Chondrocyte (in vitro differentiated cells): ENCODE results near the gene ARVCF. TPM values are rescaled to one million over a fixed set of nuclear protein-coding genes. Genes with fewer than 3 reads are reported as not detected.

Experiments used
- DNase-seq: peaks from one replicate; pipeline ENCODE4 v3.0.0; 2021; ENCODE audit warnings: mixed read lengths, low spot score
- H3K27ac Mint-ChIP-seq: one replicate; pipeline ENCODE4 v1.8.0; 2021; ENCODE audit warnings: mild to moderate bottlenecking, moderate library complexity, mixed read lengths; ENCODE audit not compliant: unreplicated experiment
- H3K27me3 Mint-ChIP-seq: 2 replicates; pipeline ENCODE4 v1.8.0; 2021; ENCODE audit warnings: low read depth, mixed read lengths
- H3K36me3 Mint-ChIP-seq: 2 replicates; pipeline ENCODE4 v1.8.0; 2021; ENCODE audit warnings: low read depth, mixed read lengths
- H3K4me1 Mint-ChIP-seq: 2 replicates; pipeline ENCODE4 v1.8.0; 2021; ENCODE audit warnings: low read depth, mild to moderate bottlenecking, mixed read lengths
- H3K4me3 Mint-ChIP-seq: one replicate; pipeline ENCODE4 v1.8.0; 2021; ENCODE audit warnings: mild to moderate bottlenecking, moderate library complexity, mixed read lengths; ENCODE audit not compliant: unreplicated experiment
- H3K9me3 Mint-ChIP-seq: 2 replicates; pipeline ENCODE4 v1.8.0; 2021; ENCODE audit warnings: low read depth, mixed read lengths
- total RNA-seq: library from RNA; stranded (reverse); gene quantifications from 3 replicates; pipeline ENCODE4 v1.2.1, GENCODE V29; 2021
- TF ChIP-seq, protein P1 (sequence below): fragments of 200-600 bp; sonication (generic); IDR thresholded peaks from 2 replicates; pipeline ENCODE4 v1.5.0; 2021; ENCODE audit warnings: antibody characterized with exemption, mild to moderate bottlenecking, moderate library complexity

Gene ARVCF
- total RNA-seq, 1 donor from 2014 or later = 24.2 TPM

DNA sequence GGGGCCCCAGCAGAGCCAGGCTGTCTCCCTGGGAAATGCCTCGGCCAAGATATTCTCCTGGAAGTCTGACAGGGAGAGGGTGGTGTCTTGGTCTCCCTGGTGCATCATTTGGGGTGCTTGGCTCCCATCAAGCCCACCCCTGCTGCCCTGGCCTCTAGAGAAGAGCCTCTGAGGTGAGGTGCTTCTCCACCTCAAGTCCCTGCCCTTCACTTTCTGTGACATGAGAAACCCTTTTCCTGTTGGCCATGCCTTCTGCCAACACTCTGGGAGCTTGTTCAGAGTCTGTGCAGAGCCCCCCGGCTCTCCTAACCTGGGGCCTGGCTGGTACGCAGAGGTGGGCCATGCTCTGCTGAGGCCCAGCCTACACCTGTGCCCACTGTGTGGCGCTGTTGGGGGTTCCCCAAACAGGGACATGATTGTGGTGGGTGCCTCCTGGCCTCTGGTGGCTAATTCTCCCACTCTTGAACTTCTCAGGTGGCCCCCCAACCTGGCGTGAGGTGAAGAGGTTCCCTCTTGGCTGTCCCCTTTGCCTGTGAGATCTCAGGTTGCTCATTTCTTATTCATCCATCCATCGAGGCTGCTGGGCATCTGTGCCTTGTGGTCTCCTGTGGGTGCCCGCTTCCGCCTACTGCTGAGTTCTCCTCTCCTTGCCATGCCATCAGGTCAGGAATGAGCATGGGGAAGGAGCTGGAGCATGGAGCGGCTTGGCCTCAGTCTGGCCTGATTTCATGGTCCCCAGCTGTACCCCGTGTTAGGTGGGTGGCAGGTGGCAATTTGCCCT lies 44.3 kb upstream of the ARVCF start:
- TF ChIP-seq, protein P1, sequence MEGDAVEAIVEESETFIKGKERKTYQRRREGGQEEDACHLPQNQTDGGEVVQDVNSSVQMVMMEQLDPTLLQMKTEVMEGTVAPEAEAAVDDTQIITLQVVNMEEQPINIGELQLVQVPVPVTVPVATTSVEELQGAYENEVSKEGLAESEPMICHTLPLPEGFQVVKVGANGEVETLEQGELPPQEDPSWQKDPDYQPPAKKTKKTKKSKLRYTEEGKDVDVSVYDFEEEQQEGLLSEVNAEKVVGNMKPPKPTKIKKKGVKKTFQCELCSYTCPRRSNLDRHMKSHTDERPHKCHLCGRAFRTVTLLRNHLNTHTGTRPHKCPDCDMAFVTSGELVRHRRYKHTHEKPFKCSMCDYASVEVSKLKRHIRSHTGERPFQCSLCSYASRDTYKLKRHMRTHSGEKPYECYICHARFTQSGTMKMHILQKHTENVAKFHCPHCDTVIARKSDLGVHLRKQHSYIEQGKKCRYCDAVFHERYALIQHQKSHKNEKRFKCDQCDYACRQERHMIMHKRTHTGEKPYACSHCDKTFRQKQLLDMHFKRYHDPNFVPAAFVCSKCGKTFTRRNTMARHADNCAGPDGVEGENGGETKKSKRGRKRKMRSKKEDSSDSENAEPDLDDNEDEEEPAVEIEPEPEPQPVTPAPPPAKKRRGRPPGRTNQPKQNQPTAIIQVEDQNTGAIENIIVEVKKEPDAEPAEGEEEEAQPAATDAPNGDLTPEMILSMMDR = no peak
- no peaks in the 10 kb centered on the region for H3K4me1 Mint-ChIP-seq
- no peak overlapping the region for H3K4me3 Mint-ChIP-seq
- H3K27me3 Mint-ChIP-seq = no peaks in the 10 kb centered on the region
- peaks cover 23% of the 10 kb centered on the region for H3K36me3 Mint-ChIP-seq
- no peak overlapping the region for H3K27ac Mint-ChIP-seq
- H3K9me3 Mint-ChIP-seq = no peaks in the 10 kb centered on the region
- no peak for DNase-seq

DNA sequence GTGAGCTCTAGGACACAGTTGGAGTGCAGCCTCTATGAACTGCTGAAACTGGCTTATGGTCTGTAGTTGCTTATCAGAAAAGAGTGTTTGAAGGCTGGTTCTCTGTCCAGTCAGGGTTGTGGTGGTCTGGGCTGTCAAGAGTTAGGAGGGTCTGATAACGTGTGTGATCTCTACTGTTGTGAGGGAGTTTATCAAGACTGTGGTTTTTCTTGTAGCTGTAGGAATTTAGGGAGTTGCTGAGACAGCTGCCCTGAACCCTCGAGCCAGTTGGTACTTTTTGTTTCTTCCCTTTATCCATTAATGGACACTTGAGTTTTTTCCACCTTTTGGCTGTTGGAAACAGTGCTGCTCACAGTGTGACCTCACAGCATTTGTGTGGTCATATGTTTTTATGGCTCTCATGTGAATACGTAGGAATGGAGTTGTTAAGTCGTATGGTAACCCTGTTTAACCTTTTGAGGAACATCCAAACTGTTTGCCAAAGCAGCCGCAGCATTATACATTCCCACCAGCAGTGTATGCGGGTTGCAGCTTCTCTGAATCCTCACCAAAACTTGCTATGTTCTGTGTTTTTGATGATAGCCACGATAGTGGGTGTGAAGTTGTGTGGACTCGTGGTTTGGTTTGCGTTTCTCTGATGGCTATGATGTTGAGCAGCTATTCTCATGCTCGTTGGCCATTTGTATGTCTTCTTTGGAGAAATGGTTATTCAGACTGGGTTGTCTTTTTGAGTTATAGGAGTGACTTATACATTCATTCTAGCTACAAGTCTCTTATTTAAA lies 42.6 kb upstream of the ARVCF start:
- Mint-ChIP-seq H3K4me1 (no peaks in the 10 kb centered on the region), H3K36me3 (peaks cover 23% of the 10 kb centered on the region), H3K27ac (no peak overlapping the region), H3K4me3 (no peak overlapping the region), H3K9me3 (no peaks in the 10 kb centered on the region), H3K27me3 (no peaks in the 10 kb centered on the region)
- no peak for DNase-seq
- TF ChIP-seq, protein P1 = no peak

DNA sequence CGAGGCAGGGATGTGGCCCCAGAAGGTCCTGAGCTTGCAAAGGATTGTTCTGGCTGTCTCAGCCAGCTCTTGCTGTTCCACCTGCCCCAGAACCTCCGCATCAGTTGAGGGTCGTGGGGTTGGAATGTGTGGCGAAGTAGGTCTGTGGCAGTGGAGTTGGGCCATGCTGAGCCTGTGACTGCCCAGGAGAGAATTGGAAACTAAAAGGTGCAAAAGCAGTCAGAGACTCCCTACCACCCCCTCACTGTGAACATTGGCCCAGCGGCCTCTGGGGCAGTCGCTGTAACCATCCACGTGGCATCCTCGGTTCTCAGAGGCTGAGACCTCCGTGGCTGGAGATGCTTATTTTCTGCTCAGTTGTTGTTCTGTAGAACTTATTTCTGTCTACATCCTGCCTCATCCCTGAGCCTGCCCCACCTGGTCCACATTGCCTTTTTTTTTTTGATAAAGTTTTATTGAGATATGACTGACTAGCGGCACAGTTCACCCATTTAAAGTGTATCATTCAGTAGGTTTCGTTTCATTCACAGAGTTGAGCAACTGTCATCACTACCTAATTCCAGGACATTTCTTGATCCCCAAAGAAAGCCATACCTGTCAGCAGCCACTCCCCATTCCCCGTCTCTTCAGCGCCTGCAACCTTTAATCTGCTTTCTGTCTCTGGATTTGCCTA lies 41.1 kb upstream of the ARVCF start:
- TF ChIP-seq, protein P1 = no peak
- no peak for DNase-seq
- Mint-ChIP-seq H3K27me3 (no peaks in the 10 kb centered on the region), H3K4me1 (no peaks in the 10 kb centered on the region), H3K4me3 (no peak overlapping the region), H3K36me3 (peaks cover 20% of the 10 kb centered on the region), H3K27ac (no peak overlapping the region), H3K9me3 (no peaks in the 10 kb centered on the region)

DNA sequence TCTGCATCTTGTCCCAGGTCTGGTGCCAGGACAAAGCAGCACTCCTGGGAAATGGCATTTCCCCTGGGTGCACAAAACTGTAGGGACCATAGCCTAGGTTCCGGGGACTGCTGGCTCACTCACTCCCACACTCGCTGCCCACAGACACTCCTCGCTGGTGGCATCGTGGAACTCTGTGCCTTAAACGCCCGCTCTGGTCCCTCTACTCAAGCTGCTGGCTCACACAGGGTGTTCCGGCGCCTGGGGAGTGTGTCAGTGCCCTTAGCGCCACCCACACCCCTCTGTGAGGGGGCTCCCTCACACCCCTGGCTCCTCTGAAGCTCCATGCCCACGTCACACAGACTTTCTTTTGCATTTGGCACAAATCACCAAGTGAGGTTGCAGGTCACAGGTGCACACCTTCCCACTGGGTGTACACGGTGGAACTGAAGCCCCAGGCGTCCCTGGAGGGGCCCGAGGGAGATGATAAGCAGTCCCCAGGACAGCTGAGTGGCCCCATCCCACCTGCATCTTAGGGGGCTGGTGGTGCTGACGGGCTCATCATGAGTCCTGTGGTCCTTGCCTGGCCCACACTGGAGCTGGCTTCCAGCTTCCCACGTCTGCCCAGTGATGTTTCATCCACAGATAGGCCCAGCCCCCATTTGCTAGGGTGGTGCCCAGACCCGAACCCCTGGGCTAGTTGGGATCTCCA lies 40.2 kb upstream of the ARVCF start:
- Mint-ChIP-seq H3K36me3 (peaks cover 21% of the 10 kb centered on the region), H3K27me3 (no peaks in the 10 kb centered on the region), H3K9me3 (no peaks in the 10 kb centered on the region), H3K27ac (no peak overlapping the region), H3K4me3 (no peak overlapping the region), H3K4me1 (no peaks in the 10 kb centered on the region)
- DNase-seq = no peak
- TF ChIP-seq, protein P1 = no peak

DNA sequence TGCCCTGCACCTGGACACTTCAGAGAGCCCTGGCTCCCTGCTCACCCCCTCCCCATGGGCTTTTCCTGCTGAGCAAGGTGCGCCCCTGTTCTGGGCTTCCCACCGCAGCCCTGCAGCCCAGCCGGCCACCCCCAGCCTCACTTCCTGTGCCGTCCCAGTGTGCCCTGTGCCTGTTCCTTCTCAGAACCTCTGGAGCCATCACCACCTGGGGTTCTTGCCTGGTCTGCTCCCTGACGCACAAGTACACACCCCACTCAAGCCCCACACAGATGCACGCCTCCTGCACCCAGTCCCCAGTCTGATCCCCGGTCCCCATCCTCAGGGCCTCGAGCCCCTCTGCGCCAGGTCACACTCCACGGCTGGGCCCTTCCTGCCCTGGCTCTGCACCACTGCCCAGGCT lies 39.5 kb upstream of the ARVCF start:
- Mint-ChIP-seq H3K9me3 (no peaks in the 10 kb centered on the region), H3K27ac (no peak overlapping the region), H3K4me1 (no peaks in the 10 kb centered on the region), H3K27me3 (no peaks in the 10 kb centered on the region), H3K36me3 (peaks cover 21% of the 10 kb centered on the region), H3K4me3 (no peak overlapping the region)
- TF ChIP-seq, protein P1 = no peak
- no peak for DNase-seq
